ENCODE data around the gene B2M. TPM values are rescaled to one million over a fixed set of nuclear protein-coding genes. Genes with fewer than 3 reads are reported as not detected.

B2M gene
- total RNA-seq, 4 donors from 2014 or later, result 1,151 to 3,314 (median 1,975) TPM

- WGBS, 2 donors (ENCODE audit: low coverage in 1 of 2), result 32 to 39% methylated on average over 3 of the region's 3 CpGs
- no peak overlapping the region for H3K4me3 ChIP-seq
- H3K4me1 ChIP-seq, result no peaks in the 10 kb centered on the region
- H3K27me3 ChIP-seq, result no peaks in the 10 kb centered on the region
- H3K27ac ChIP-seq, result no peak overlapping the region
- no peaks in the 10 kb centered on the region for H3K9me3 ChIP-seq
- no peak for ATAC-seq
- TF ChIP-seq, protein P1, sequence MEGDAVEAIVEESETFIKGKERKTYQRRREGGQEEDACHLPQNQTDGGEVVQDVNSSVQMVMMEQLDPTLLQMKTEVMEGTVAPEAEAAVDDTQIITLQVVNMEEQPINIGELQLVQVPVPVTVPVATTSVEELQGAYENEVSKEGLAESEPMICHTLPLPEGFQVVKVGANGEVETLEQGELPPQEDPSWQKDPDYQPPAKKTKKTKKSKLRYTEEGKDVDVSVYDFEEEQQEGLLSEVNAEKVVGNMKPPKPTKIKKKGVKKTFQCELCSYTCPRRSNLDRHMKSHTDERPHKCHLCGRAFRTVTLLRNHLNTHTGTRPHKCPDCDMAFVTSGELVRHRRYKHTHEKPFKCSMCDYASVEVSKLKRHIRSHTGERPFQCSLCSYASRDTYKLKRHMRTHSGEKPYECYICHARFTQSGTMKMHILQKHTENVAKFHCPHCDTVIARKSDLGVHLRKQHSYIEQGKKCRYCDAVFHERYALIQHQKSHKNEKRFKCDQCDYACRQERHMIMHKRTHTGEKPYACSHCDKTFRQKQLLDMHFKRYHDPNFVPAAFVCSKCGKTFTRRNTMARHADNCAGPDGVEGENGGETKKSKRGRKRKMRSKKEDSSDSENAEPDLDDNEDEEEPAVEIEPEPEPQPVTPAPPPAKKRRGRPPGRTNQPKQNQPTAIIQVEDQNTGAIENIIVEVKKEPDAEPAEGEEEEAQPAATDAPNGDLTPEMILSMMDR (IDR thresholded peaks at IDR 0.05), result no peak
- TF ChIP-seq POLR2A (IDR thresholded peaks at IDR 0.05), result no peak
- no peak for TF ChIP-seq EP300 (IDR thresholded peaks at IDR 0.05)
- no peak for TF ChIP-seq POLR2AphosphoS5 (IDR thresholded peaks at IDR 0.05)
- no peaks in the 10 kb centered on the region for H3K36me3 ChIP-seq
Measured at GRCh38 chr15:44765036-44765435, 53.7 kb downstream of the B2M start.

Small RNAs within 50 kb of the gene (small RNA-seq; reads per million reads assigned to genes)
- 0 reads per million in 4 donors for gene RF00019

Other genes with a start within 250 kb of the B2M start
- gene EIF3J, start 174.4 kb upstream of the B2M start, total RNA-seq, result 10 to 100 TPM; 57.0 to 60.6 (median 57.0) TPM
- 10 to 100 TPM; 45.2 to 82.8 (median 55.5) TPM for gene SPG11, start 47.9 kb upstream of the B2M start, total RNA-seq
- gene PATL2, start 194 bp upstream of the B2M start, total RNA-seq, result 1 to 10 TPM in 2 of 4 donors, under 1 TPM in 1, not detected in 1; 0.81 to 1.2 (median 1.1) TPM
- gene TRIM69, start 25.0 kb downstream of the B2M start, total RNA-seq, result 10 to 100 TPM; 22.9 to 31.1 (median 24.3) TPM
- gene TERB2, start 245.2 kb downstream of the B2M start, total RNA-seq, result not detected